ENCODE measurements around the gene GMDS.

Gene GMDS

DNA sequence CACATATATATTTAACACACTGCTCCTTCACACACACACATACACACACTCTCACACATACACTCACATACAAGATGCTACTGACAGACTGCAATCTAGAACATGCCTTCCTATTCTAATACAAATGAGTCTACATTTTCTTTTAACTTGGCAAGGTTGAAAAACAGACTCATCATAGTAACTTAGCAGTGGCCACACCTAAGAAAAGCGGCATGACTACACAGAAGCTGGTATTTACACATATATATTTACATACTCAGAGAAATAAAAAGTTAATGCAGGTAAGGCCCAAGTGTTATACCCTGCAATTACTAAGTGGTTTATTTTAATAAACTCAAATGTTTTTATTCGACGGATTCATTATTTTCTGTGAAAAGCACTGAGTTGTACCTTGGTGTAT, 426.4 kb downstream of the GMDS start:
- no peak for TF ChIP-seq CTCF (IDR thresholded peaks at IDR 0.05; ENCODE audit: borderline replicate concordance, control extremely low read depth, extremely low read depth, insufficient read depth, missing control alignments)
- in situ Hi-C loops (cut with MboI; ENCODE audit: low sequenced_read_pairs, unreplicated experiment), result no loop called here
- DNase-seq (ENCODE audit: low spot score), result no peak

DNA sequence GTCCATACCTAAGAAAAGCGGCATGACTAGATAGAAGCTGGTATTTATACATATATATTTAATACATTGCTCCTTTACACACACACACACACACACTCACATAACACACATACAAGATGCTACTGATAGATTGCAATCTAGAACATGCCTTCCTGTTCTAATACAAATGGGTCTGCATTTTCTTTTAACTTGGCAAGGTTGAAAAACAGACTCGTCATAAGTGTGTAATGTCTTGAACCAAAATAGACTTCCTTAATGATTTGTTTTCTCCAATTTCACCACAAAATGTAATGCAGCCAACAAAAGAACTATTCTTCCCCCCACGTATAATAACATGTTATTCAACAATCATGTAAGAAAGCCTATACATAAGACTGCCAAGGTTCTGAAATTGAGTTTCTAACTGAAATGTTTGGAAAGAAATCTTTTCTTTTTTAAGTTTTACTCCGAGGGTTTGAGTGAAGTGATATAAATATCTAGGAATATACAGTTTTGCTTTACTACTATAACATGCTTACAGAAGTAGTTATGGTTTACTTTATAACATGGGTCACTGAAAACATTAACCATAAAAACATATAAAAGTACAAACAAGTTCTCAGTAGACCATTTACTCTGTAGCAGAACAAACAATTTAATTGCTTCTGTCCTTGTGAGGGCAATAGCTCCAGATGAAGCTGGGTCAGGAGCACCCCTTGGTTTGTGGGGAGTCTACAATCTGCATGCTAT, 428.2 kb downstream of the GMDS start:
- in situ Hi-C loops (cut with MboI; ENCODE audit: low sequenced_read_pairs, unreplicated experiment), result no loop called here
- no peak for DNase-seq (ENCODE audit: low spot score)
- TF ChIP-seq CTCF (IDR thresholded peaks at IDR 0.05; ENCODE audit: borderline replicate concordance, control extremely low read depth, extremely low read depth, insufficient read depth, missing control alignments), result no peak

GRCh38 chr6:1815827-1816452, 429.5 kb downstream of the GMDS start:
- in situ Hi-C loops (cut with MboI; ENCODE audit: low sequenced_read_pairs, unreplicated experiment), result no loop called here
- TF ChIP-seq CTCF (IDR thresholded peaks at IDR 0.05; ENCODE audit: borderline replicate concordance, control extremely low read depth, extremely low read depth, insufficient read depth, missing control alignments), result no peak
- DNase-seq (ENCODE audit: low spot score), result no peak

DNA sequence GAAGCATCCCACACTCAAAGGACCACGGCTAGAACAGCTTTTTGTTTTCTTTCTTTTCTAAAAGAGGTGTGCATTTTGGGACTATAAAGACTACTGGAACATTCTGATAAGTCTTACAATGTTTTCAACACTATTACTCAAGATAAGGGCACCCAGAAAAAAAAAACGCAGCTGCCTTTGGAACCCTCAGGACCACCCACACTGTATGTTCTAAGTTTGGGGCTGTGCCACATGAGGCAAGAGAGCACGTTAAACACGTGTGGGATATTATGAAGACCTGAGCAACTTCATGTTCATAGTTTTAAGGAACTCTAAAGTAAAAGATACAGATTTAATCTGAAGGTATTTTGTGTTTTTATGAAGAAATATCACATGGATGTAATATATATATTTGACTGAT, 431.1 kb downstream of the GMDS start:
- in situ Hi-C loops (cut with MboI; ENCODE audit: low sequenced_read_pairs, unreplicated experiment), result no loop called here
- no peak for TF ChIP-seq CTCF (IDR thresholded peaks at IDR 0.05; ENCODE audit: borderline replicate concordance, control extremely low read depth, extremely low read depth, insufficient read depth, missing control alignments)
- DNase-seq (ENCODE audit: low spot score), result no peak

GRCh38 chr6:1812487-1812886, 432.9 kb downstream of the GMDS start:
- in situ Hi-C loops (cut with MboI; ENCODE audit: low sequenced_read_pairs, unreplicated experiment), result no loop called here
- no peak for TF ChIP-seq CTCF (IDR thresholded peaks at IDR 0.05; ENCODE audit: borderline replicate concordance, control extremely low read depth, extremely low read depth, insufficient read depth, missing control alignments)
- no peak for DNase-seq (ENCODE audit: low spot score)

DNA sequence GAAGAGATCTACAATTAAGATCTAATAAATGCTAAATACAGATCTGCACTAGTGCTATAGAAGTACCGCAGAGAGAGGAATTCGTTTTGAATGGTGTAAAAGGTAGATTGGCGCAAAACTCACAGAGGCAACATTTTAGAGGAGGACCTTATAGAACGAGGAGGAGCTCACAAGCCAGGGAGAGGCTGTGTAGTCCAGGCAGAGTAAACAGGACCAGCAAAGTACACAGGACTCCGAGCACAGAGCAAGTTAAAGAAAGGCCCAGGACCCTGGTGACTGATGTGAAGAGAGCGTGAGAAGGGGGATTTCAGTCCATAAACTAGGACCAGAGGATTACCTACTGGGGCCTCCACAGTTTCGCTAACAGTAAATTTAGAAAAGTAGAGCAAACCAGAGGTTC, 433.4 kb downstream of the GMDS start:
- TF ChIP-seq CTCF (IDR thresholded peaks at IDR 0.05; ENCODE audit: borderline replicate concordance, control extremely low read depth, extremely low read depth, insufficient read depth, missing control alignments), result no peak
- in situ Hi-C loops (cut with MboI; ENCODE audit: low sequenced_read_pairs, unreplicated experiment), result no loop called here
- no peak for DNase-seq (ENCODE audit: low spot score)

Measured in GM13976 (cell line).